Measurements from ENCODE around the gene GPR55. TPM values are rescaled to one million over a fixed set of nuclear protein-coding genes. Genes with fewer than 3 reads are reported as not detected.
A peak's percentile ranks its signal among the peaks of the same experiment; 100 is the strongest.

The GPR55 gene
- total RNA-seq, 1 donor from 2014 or later: not detected

- DNase-seq: no peak
Observed at GRCh38 chr2:230919240-230919639, 5.8 kb downstream of the GPR55 start.

- DNase-seq: no peak
Observed at GRCh38 chr2:230916218-230916617, 8.8 kb downstream of the GPR55 start.

- DNase-seq: no peak
Observed at GRCh38 chr2:230915319-230915718, 9.7 kb downstream of the GPR55 start.

- no peak for DNase-seq
Observed at GRCh38 chr2:230914886-230915285, 10.2 kb downstream of the GPR55 start.

GRCh38 chr2:230913406-230914143, 11.5 kb downstream of the GPR55 start:
- DNase-seq: no peak

GRCh38 chr2:230912724-230913123, 12.3 kb downstream of the GPR55 start:
- no peak for DNase-seq

- no peak for DNase-seq
Observed at GRCh38 chr2:230912046-230912445, 13.0 kb downstream of the GPR55 start.

GRCh38 chr2:230910546-230911177, 14.4 kb downstream of the GPR55 start:
- no peak for DNase-seq

GRCh38 chr2:230909841-230910545, 15.0 kb downstream of the GPR55 start:
- no peak for DNase-seq

GRCh38 chr2:230908595-230909191, 16.3 kb downstream of the GPR55 start:
- DNase-seq: peak; percentile 31

- DNase-seq: no peak
Observed at GRCh38 chr2:230908092-230908594, 16.9 kb downstream of the GPR55 start.

- DNase-seq: no peak
Observed at GRCh38 chr2:230907361-230908091, 17.5 kb downstream of the GPR55 start.

- no peak for DNase-seq
Observed at GRCh38 chr2:230906471-230907230, 18.4 kb downstream of the GPR55 start.

- no peak for DNase-seq
Observed at GRCh38 chr2:230905448-230906421, 19.3 kb downstream of the GPR55 start.

GRCh38 chr2:230904856-230905447, 20.1 kb downstream of the GPR55 start:
- no peak for DNase-seq

- no peak for DNase-seq
Observed at GRCh38 chr2:230903231-230904150, 21.6 kb downstream of the GPR55 start.

GRCh38 chr2:230902180-230902899, 22.7 kb downstream of the GPR55 start:
- no peak for DNase-seq

GRCh38 chr2:230901006-230901405, 24.0 kb downstream of the GPR55 start:
- no peak for DNase-seq
